CD4-positive, alpha-beta T cell (primary cell): ENCODE results near the gene B9D1. TPM values are rescaled to one million over a fixed set of nuclear protein-coding genes. Genes with fewer than 3 reads are reported as not detected.

Source experiments
- ATAC-seq: fragments of 200-7000 bp; cut with Tn5 transposase; one replicate; pipeline ENCODE4 v1.10.0; 2022; ENCODE audit warnings: mild to moderate bottlenecking; ENCODE audit not compliant: poor library complexity
- CTCF ChIA-PET: fragments of 350-600 bp; sonication (Branson Sonifier 250); formaldehyde crosslinking; loops from one replicate; lab custom pipeline; 2021; ENCODE audit warnings: antibody characterized with exemption, inconsistent platforms; lab: Charles Lee
- POLR2A ChIA-PET: fragments of 350-600 bp; sonication (Branson Sonifier 250); formaldehyde crosslinking; loops from one replicate; lab custom pipeline; 2021; ENCODE audit warnings: antibody characterized with exemption, inconsistent platforms; lab: Charles Lee
- DNase-seq, 14 experiments: peaks; one replicate each; pipeline ENCODE4 v3.0.0-alpha.2; 2013 to 2020; ENCODE audit warnings: mixed read lengths in 2 of 14
- H3K27ac ChIP-seq, 2 donors: one replicate each; pipeline versions ENCODE4 v1.5.1 to v1.7.0; 2013; ENCODE audit warnings: low read length in 2 of 2, low read depth in 1 of 2, mild to moderate bottlenecking in 1 of 2
- H3K27me3 ChIP-seq, 2 experiments: 1 replicate in 1 of 2; 2 replicates in 1 of 2; pipeline versions ENCODE4 v1.6.1 to v1.7.0; 2013; ENCODE audit warnings: low read length in 2 of 2, control low read depth in 1 of 2, mild to moderate bottlenecking in 1 of 2, moderate library complexity in 1 of 2; ENCODE audit not compliant: insufficient read depth in 2 of 2, control insufficient read depth in 1 of 2
- H3K36me3 ChIP-seq: one replicate; pipeline ENCODE4 v1.6.1; 2013; ENCODE audit warnings: low read length, control low read depth; ENCODE audit not compliant: insufficient read depth
- H3K4me1 ChIP-seq: one replicate; pipeline ENCODE4 v1.6.1; 2013; ENCODE audit warnings: low read length, control low read depth; ENCODE audit not compliant: insufficient read depth
- H3K4me3 ChIP-seq: one replicate; pipeline ENCODE4 v1.5.1; 2013; ENCODE audit warnings: mild to moderate bottlenecking, low read length, moderate library complexity
- H3K9me3 ChIP-seq, 2 experiments: 1 replicate in 1 of 2; 2 replicates in 1 of 2; pipeline versions ENCODE4 v1.6.1 to v1.7.0; 2013; ENCODE audit warnings: low read length in 2 of 2, mild to moderate bottlenecking in 2 of 2, control low read depth in 1 of 2, moderate library complexity in 1 of 2; ENCODE audit not compliant: control insufficient read depth in 1 of 2, insufficient read depth in 1 of 2
- H3K27ac Mint-ChIP-seq: one replicate; pipeline ENCODE4 v1.8.0; 2020; ENCODE audit warnings: mixed read lengths
- H3K27me3 Mint-ChIP-seq: one replicate; pipeline ENCODE4 v1.8.0; 2021; ENCODE audit warnings: mixed read lengths
- H3K36me3 Mint-ChIP-seq: one replicate; pipeline ENCODE4 v1.8.0; 2021; ENCODE audit warnings: low read depth, mixed read lengths
- H3K4me1 Mint-ChIP-seq: one replicate; pipeline ENCODE4 v1.8.0; 2021; ENCODE audit warnings: low read depth, mixed read lengths
- H3K4me3 Mint-ChIP-seq: one replicate; pipeline ENCODE4 v1.8.0; 2020; ENCODE audit warnings: mild to moderate bottlenecking, mixed read lengths
- H3K9me3 Mint-ChIP-seq: one replicate; pipeline ENCODE4 v1.8.0; 2020; ENCODE audit warnings: mixed read lengths
- intact Hi-C, 2 experiments: fragments of 100-400 bp; cut with DNase I in 1 of 2; cut with micrococcal nuclease in 1 of 2; formaldehyde crosslinking; loops; one replicate each; pipeline versions ENCODE4 v1.15.1 to v1.9.0; 2023 to 2025; cut with DNase I, micrococcal nuclease
- total RNA-seq, 174 experiments: library from RNA in 2 of 174; stranded (reverse) in 2 of 174; gene quantifications; one replicate each; pipeline ENCODE4 v1.2.3 and lab custom pipeline; 2021 to 2026
- TF ChIP-seq, protein P1 (sequence below): fragments of 200-600 bp; IDR thresholded peaks from one replicate; pipeline ENCODE4 v1.8.0; 2022; ENCODE audit warnings: antibody characterized with exemption, mild to moderate bottlenecking

Gene B9D1
- total RNA-seq, 2 experiments from 2014 or later = 0.66 to 0.73 TPM

DNA sequence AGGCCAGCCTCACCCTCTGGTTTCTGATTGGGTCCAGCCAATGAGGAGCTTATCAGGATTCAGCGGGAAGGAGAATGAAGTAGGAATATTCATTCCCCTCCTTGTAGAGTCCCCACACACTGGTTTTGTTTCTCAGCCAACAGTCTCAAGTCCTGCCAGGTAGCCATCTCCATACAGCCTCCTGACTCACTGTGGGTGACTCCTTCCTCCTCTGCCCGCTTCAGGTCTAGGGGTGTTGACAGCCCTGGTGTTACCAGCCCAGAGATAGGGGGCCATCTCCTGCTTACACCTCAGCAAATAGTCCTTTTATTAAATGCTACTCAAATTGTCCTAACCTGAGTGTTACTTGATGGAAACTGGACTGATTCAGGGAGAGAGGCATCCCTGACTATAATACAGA, 28.4 kb upstream of the B9D1 start:
- ChIA-PET POLR2A (no interaction called here), CTCF (no interaction called here)
- H3K27ac Mint-ChIP-seq = no peak overlapping the region
- Histone ChIP-seq H3K36me3 (no peaks in the 10 kb centered on the region), H3K9me3 (no peaks in the 10 kb centered on the region), H3K4me3 (no peak overlapping the region), H3K27ac (no peak overlapping the region), H3K4me1 (no peaks in the 10 kb centered on the region), H3K27me3 (no peaks in the 10 kb centered on the region)
- no peaks in the 10 kb centered on the region for H3K4me1 Mint-ChIP-seq
- H3K36me3 Mint-ChIP-seq = no peaks in the 10 kb centered on the region
- DNase-seq = no peak
- H3K4me3 Mint-ChIP-seq = no peak overlapping the region
- intact Hi-C loops = loop anchor here in 1 of 2 experiments (5.0 kb wide), 1 partner anchor 41 kb away; no protein-coding TSS in a partner anchor
- no peaks in the 10 kb centered on the region for H3K27me3 Mint-ChIP-seq
- no peak for ATAC-seq
- H3K9me3 Mint-ChIP-seq = no peaks in the 10 kb centered on the region
- TF ChIP-seq, protein P1, sequence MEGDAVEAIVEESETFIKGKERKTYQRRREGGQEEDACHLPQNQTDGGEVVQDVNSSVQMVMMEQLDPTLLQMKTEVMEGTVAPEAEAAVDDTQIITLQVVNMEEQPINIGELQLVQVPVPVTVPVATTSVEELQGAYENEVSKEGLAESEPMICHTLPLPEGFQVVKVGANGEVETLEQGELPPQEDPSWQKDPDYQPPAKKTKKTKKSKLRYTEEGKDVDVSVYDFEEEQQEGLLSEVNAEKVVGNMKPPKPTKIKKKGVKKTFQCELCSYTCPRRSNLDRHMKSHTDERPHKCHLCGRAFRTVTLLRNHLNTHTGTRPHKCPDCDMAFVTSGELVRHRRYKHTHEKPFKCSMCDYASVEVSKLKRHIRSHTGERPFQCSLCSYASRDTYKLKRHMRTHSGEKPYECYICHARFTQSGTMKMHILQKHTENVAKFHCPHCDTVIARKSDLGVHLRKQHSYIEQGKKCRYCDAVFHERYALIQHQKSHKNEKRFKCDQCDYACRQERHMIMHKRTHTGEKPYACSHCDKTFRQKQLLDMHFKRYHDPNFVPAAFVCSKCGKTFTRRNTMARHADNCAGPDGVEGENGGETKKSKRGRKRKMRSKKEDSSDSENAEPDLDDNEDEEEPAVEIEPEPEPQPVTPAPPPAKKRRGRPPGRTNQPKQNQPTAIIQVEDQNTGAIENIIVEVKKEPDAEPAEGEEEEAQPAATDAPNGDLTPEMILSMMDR = no peak

DNA sequence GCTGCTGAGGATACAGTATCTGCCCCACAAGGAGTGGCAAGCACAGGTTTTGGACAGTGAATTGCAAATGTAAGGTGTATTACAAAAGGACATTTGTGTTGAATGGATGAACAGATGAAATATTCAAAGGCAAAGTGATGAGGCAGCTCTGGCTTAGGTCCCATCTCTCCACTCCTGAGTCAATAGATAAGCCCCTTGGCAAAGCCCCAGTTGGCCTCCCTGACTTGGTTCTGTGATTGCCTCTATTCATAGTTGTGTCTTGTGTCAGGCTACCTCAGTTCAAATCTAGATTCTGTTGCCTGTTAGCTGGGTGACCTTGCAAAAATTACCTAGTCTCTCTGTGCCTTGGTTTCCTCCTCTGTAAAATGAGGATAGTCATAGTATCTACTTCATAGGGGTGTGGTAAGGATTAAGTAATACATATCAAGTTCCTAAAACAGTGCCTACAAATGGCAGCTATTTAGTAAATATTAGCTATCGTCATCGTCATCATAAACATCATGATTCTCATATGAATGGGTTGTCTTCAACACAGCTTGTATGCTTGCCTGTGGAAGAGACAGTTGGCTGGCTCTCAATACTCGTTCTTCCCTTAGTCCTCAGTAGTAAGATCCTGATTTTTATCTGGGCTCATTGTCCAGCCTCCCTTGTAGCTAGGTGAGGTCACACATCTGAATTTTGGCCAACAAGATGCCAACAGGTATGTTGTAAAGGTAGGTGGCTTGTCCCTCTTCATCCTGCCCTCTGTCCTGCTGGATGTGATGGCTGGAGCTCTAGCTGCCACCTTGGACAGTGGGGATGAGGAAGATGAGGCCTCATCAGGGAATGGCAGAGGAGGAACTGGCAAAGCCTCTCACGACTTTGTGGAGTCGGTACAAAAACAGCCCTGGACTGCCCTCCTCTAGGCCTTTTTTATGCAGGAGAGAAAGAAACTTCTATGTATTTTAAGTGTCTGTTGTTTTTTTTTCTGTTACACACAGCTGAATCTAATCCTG, 26.6 kb upstream of the B9D1 start:
- intact Hi-C loops = no loop called here
- H3K36me3 Mint-ChIP-seq = peaks cover 12% of the 10 kb centered on the region
- no peaks in the 10 kb centered on the region for H3K9me3 ChIP-seq
- ChIA-PET POLR2A (interaction anchor here (2.0 kb wide), 1 partner anchor 11 kb away, joined by 5 read pairs; the partner anchor contains the start of gene MAPK7), CTCF (interaction anchor here (1.6 kb wide), 1 partner anchor 26 kb away, joined by 4 read pairs; the partner anchor contains the start of gene B9D1)
- H3K27me3 ChIP-seq = no peaks in the 10 kb centered on the region
- H3K4me1 ChIP-seq = no peaks in the 10 kb centered on the region
- H3K27ac ChIP-seq = no peak overlapping the region
- no peaks in the 10 kb centered on the region for H3K27me3 Mint-ChIP-seq
- no peak overlapping the region for H3K27ac Mint-ChIP-seq
- no peaks in the 10 kb centered on the region for H3K9me3 Mint-ChIP-seq
- no peaks in the 10 kb centered on the region for H3K4me1 Mint-ChIP-seq
- ATAC-seq (no peak), DNase-seq (no peak)
- H3K4me3 ChIP-seq = no peak overlapping the region
- TF ChIP-seq, protein P1 = no peak
- no peak overlapping the region for H3K4me3 Mint-ChIP-seq
- H3K36me3 ChIP-seq = peaks cover 1% of the 10 kb centered on the region

DNA sequence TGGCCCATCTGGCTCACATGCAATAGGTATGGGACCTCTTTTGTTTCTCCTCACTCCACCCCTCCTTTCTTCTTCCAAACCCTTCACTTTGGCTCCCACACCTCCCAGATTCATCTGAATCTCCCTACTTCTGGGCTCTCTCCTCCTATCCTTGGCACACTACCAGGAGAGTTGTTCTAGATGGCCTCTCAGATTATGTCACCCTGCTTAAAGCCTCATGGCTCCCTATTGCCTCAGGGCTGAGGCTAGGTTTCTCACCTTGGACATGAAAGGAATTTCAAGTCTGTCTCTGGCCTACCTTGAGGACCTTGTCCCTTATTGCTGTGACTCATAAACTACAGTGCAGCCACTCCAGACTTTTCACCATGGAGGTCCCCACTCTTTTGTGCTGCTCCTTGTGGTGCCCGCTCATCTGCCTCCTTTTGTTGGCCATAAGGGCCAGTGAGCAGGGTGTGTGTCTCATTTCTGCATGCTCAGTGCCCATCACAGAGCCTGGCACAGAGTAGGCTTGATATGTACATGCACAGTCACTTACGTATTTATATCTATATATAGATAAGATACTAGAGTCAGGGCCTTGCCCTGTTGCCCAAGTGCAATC, 25.5 kb upstream of the B9D1 start:
- no peak overlapping the region for H3K27ac Mint-ChIP-seq
- Histone ChIP-seq H3K27me3 (no peaks in the 10 kb centered on the region), H3K9me3 (no peaks in the 10 kb centered on the region), H3K36me3 (peaks cover 8% of the 10 kb centered on the region), H3K4me1 (no peaks in the 10 kb centered on the region), H3K4me3 (no peak overlapping the region), H3K27ac (no peak overlapping the region)
- H3K4me3 Mint-ChIP-seq = no peak overlapping the region
- H3K4me1 Mint-ChIP-seq = no peaks in the 10 kb centered on the region
- ChIA-PET CTCF (no interaction called here), POLR2A (interaction anchor here (2.0 kb wide), 1 partner anchor 10 kb away, joined by 5 read pairs; the partner anchor contains the start of gene MAPK7)
- intact Hi-C loops = no loop called here
- no peaks in the 10 kb centered on the region for H3K9me3 Mint-ChIP-seq
- DNase-seq (no peak), ATAC-seq (no peak)
- TF ChIP-seq, protein P1 = no peak
- H3K27me3 Mint-ChIP-seq = no peaks in the 10 kb centered on the region
- H3K36me3 Mint-ChIP-seq = peaks cover 20% of the 10 kb centered on the region
